OCI-LY7 (cell line): Measurements from ENCODE around the gene CCDC70. TPM values are rescaled to one million over a fixed set of nuclear protein-coding genes. Genes with fewer than 3 reads are reported as not detected.
A peak's percentile ranks its signal among the peaks of the same experiment; 100 is the strongest.

Source experiments
- BruUV-seq: library from RNA; stranded (reverse); fragments of 400-500 nt; replicated peaks from 2 replicates; lab custom pipeline; 2021; lab: Mats Ljungman, UMichigan
- CTCF ChIA-PET: fragments of 300-600 bp; sonication (Branson Sonifier 250); formaldehyde crosslinking; loops from one replicate; lab custom pipeline; 2022; ENCODE audit warnings: antibody characterized with exemption; ENCODE audit not compliant: unreplicated experiment; lab: Charles Lee
- POLR2A ChIA-PET: fragments of 300-600 bp; sonication (Branson Sonifier 250); formaldehyde crosslinking; loops from one replicate; lab custom pipeline; 2022; ENCODE audit warnings: antibody characterized with exemption; lab: Charles Lee
- DNase-seq: peaks from one replicate; pipeline ENCODE4 v3.0.0-alpha.2; 2015; ENCODE audit warnings: low spot score
- H2AFZ ChIP-seq: fragments of 200-600 bp; sonication (generic), shearing (Covaris generic); 2 replicates; pipeline ENCODE4 v1.6.1; 2014; ENCODE audit warnings: mild to moderate bottlenecking, antibody characterized with exemption, low read length, moderate library complexity
- H3K27ac ChIP-seq: fragments of 200-600 bp; sonication (generic); 2 replicates; pipeline ENCODE4 v1.5.1; 2014; ENCODE audit warnings: mixed run types, low read depth, mild to moderate bottlenecking, moderate library complexity, low read length, inconsistent platforms; ENCODE audit not compliant: poor library complexity, severe bottlenecking
- H3K36me3 ChIP-seq: fragments of 200-600 bp; sonication (generic); 2 replicates; pipeline ENCODE4 v1.6.1; 2014; ENCODE audit warnings: mild to moderate bottlenecking, antibody characterized with exemption, low read length, moderate library complexity, mixed read lengths; ENCODE audit not compliant: insufficient read depth
- H3K4me1 ChIP-seq: fragments of 200-600 bp; sonication (generic); 2 replicates; pipeline ENCODE4 v1.5.1; 2014; ENCODE audit warnings: mild to moderate bottlenecking, low read length; ENCODE audit not compliant: insufficient read depth, poor library complexity, severe bottlenecking
- H3K4me2 ChIP-seq: fragments of 200-600 bp; sonication (generic); 2 replicates; pipeline ENCODE4 v1.6.1; 2014; ENCODE audit warnings: mild to moderate bottlenecking, low read length
- H3K4me3 ChIP-seq: fragments of 200-600 bp; sonication (generic); 2 replicates; pipeline ENCODE4 v1.5.1; 2014; ENCODE audit warnings: mild to moderate bottlenecking, low read depth, low read length; ENCODE audit not compliant: poor library complexity, severe bottlenecking
- H3K79me2 ChIP-seq: fragments of 200-600 bp; sonication (generic); 2 replicates; pipeline ENCODE4 v1.6.1; 2016; ENCODE audit warnings: low read depth, mild to moderate bottlenecking, low read length, moderate library complexity, mixed read lengths; ENCODE audit not compliant: insufficient read depth
- H3K9me2 ChIP-seq: fragments of 200-600 bp; sonication (generic); 2 replicates; pipeline ENCODE4 v1.6.1; 2016; ENCODE audit warnings: mild to moderate bottlenecking, low read length, mixed read lengths; ENCODE audit not compliant: insufficient read depth
- H3K9me3 ChIP-seq: fragments of 200-600 bp; sonication (generic); 2 replicates; pipeline ENCODE4 v1.6.1; 2014; ENCODE audit warnings: mild to moderate bottlenecking, mixed run types, low read length, mixed read lengths
- H4K20me1 ChIP-seq: fragments of 200-600 bp; sonication (generic); 2 replicates; pipeline ENCODE4 v1.6.1; 2014; ENCODE audit warnings: mild to moderate bottlenecking, antibody characterized with exemption, low read length, moderate library complexity, mixed read lengths; ENCODE audit not compliant: insufficient read depth
- EZH2phosphoT487 ChIP-seq: fragments of 200-600 bp; sonication (generic); IDR thresholded peaks from 2 replicates; pipeline ENCODE4 v1.6.1; 2018; ENCODE audit warnings: low read depth, borderline replicate concordance, mild to moderate bottlenecking, mixed run types, antibody characterized with exemption, low read length, moderate library complexity, mixed read lengths
- intact Hi-C: fragments of 100-400 bp; cut with micrococcal nuclease; formaldehyde crosslinking; loops from one replicate; pipeline ENCODE4 v1.10.0; 2022; ENCODE audit not compliant: unreplicated experiment
- total RNA-seq, 2 experiments: library from RNA; depleted of rRNA in 1 of 2; stranded (reverse); fragments of >200 nt in 1 of 2; shearing (Covaris generic) in 1 of 2; gene quantifications; 2 replicates each; pipeline ENCODE4 v1.2.3, GENCODE V29; 2014 to 2022
- TF ChIP-seq, protein P1 (sequence below): fragments of 200-600 bp; sonication (generic); conservative IDR thresholded peaks from 2 replicates; pipeline ENCODE4 v1.5.1; 2014; ENCODE audit warnings: mild to moderate bottlenecking, antibody characterized with exemption, low read length, moderate library complexity, mixed read lengths

Gene CCDC70
- total RNA-seq, 2 experiments from 2014 or later = not detected

DNA sequence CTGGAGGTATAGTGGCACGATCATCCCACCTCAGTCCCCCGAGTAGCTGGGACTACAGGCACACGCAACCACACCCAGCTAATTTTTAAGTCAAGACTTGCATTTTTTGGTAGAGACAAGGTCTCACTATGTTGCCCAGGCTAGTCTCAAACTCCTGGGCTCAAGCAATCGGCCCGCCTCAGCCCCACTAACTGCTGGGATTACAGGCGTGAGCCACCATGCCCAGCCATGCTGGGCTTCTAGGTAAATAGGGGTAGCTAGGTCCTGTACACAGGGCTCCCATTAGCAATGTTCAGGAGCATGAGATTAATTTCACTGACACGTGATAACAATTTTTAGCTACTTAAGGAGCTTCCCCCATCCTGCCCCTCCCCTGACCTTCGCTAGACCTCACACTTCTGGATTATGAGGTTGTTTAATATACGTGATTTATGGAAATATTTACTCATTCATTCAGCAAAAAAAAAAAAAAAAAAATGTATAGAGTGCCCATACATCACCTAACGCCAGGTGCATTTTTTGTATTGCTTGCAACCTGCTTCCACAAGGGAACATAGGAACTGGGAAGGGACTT is 36.0 kb upstream of the CCDC70 start:
- Histone ChIP-seq H3K9me3 (no peaks in the 10 kb centered on the region), H2AFZ (peak overlapping the region; percentile 61; the same call in 1 of the 2 replicates), H3K4me2 (peak overlapping the region; percentile 77)

GRCh38 chr13:51826606-51827005 is 35.2 kb upstream of the CCDC70 start:
- TF ChIP-seq, protein P1, sequence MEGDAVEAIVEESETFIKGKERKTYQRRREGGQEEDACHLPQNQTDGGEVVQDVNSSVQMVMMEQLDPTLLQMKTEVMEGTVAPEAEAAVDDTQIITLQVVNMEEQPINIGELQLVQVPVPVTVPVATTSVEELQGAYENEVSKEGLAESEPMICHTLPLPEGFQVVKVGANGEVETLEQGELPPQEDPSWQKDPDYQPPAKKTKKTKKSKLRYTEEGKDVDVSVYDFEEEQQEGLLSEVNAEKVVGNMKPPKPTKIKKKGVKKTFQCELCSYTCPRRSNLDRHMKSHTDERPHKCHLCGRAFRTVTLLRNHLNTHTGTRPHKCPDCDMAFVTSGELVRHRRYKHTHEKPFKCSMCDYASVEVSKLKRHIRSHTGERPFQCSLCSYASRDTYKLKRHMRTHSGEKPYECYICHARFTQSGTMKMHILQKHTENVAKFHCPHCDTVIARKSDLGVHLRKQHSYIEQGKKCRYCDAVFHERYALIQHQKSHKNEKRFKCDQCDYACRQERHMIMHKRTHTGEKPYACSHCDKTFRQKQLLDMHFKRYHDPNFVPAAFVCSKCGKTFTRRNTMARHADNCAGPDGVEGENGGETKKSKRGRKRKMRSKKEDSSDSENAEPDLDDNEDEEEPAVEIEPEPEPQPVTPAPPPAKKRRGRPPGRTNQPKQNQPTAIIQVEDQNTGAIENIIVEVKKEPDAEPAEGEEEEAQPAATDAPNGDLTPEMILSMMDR = no peak
- no peak for TF ChIP-seq EZH2phosphoT487
- Histone ChIP-seq H3K9me2 (no peaks in the 10 kb centered on the region), H3K4me3 (peak overlapping the region; percentile 34), H3K27ac (peak overlapping the region; percentile 95), H3K4me2 (peak overlapping the region; percentile 77), H3K79me2 (no peaks in the 10 kb centered on the region), H3K36me3 (no peaks in the 10 kb centered on the region), H4K20me1 (no peaks in the 10 kb centered on the region), H3K4me1 (peaks cover 100% of the 10 kb centered on the region), H3K9me3 (no peaks in the 10 kb centered on the region), H2AFZ (peak overlapping the region; percentile 61; the same call in 1 of the 2 replicates)
- ChIA-PET POLR2A (interaction anchor here (0.6 to 10.6 kb wide), 5 partner anchors 14 to 586 kb away, joined by 3 to 147 read pairs (median 3); no protein-coding TSS in a partner anchor), CTCF (interaction anchor here (4.9 kb wide), 1 partner anchor 11 kb away, joined by 29 read pairs; no protein-coding TSS in a partner anchor)
- intact Hi-C loops = loop anchor here (10.0 kb wide), 2 partner anchors 932 to 1232 kb away; no protein-coding TSS in a partner anchor
- DNase-seq = peak; percentile 62
- no TSS peak for BruUV-seq

More for the DNA sequence above, 36.0 kb upstream of the CCDC70 start:
- TF ChIP-seq, protein P1 = no peak
- TF ChIP-seq EZH2phosphoT487 = no peak
- Histone ChIP-seq H3K4me1 (peaks cover 100% of the 10 kb centered on the region), H3K79me2 (no peaks in the 10 kb centered on the region), H4K20me1 (no peaks in the 10 kb centered on the region), H3K27ac (peak overlapping the region; percentile 95), H3K9me2 (no peaks in the 10 kb centered on the region), H3K36me3 (no peaks in the 10 kb centered on the region), H3K4me3 (peak overlapping the region; percentile 34)
- no TSS peak for BruUV-seq
- POLR2A ChIA-PET = interaction anchor here (0.6 to 10.6 kb wide), 11 partner anchors 13 to 373 kb away, joined by 3 to 147 read pairs (median 4); partner anchors contain the start of genes ALG11 and INTS6
- intact Hi-C loops = loop anchor here (10.0 kb wide), 2 partner anchors 931 to 1231 kb away; no protein-coding TSS in a partner anchor
- CTCF ChIA-PET = interaction anchor here (0.9 to 4.9 kb wide), 3 partner anchors 10 to 23 kb away, joined by 3 to 29 read pairs (median 5); no protein-coding TSS in a partner anchor
- no peak for DNase-seq
